Measurements from ENCODE around the gene MUC5AC.

Gene MUC5AC

DNA sequence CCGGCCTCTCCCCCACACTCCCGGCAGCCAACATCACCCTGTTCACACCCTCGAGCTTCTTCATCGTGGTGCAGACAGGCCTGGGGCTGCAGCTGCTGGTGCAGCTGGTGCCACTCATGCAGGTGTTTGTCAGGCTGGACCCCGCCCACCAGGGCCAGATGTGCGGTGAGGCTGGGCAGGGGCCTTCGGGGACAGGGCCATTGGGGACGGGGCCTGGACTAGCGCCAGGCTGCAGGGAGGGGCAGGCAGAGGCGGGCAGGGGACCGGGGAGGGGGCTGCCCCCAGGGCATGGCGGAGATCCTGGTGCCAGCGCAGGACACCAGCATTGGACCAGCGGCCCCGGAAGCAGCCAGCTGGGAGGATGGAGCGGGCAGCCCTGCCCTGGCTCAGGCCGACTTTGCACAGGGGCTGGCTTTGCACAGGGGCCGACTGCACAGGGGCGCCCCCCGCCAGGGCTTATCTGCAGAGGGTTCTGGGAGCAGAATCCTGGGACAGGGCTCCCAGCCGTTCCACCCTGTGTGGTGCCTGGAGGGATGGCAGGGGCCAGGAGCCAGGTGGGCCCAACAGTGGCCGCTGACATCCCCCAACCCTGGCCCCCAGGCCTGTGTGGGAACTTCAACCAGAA is 73.8 kb downstream of the MUC5AC start:
- no peak for DNase-seq (ENCODE audit: low spot score in 2 of 2)
- H3K27me3 Mint-ChIP-seq: no peaks in the 10 kb centered on the region
- peaks cover 1% of the 10 kb centered on the region for H3K36me3 Mint-ChIP-seq (ENCODE audit: insufficient read depth)
- H3K9me3 Mint-ChIP-seq: no peaks in the 10 kb centered on the region
- no peak overlapping the region for H3K4me3 Mint-ChIP-seq
- no peaks in the 10 kb centered on the region for H3K4me1 Mint-ChIP-seq
- no peak for ATAC-seq (replicated peaks; ENCODE audit: extremely low read depth, poor library complexity, severe bottlenecking)
- no peak overlapping the region for H3K27ac Mint-ChIP-seq (ENCODE audit: low read depth)

DNA sequence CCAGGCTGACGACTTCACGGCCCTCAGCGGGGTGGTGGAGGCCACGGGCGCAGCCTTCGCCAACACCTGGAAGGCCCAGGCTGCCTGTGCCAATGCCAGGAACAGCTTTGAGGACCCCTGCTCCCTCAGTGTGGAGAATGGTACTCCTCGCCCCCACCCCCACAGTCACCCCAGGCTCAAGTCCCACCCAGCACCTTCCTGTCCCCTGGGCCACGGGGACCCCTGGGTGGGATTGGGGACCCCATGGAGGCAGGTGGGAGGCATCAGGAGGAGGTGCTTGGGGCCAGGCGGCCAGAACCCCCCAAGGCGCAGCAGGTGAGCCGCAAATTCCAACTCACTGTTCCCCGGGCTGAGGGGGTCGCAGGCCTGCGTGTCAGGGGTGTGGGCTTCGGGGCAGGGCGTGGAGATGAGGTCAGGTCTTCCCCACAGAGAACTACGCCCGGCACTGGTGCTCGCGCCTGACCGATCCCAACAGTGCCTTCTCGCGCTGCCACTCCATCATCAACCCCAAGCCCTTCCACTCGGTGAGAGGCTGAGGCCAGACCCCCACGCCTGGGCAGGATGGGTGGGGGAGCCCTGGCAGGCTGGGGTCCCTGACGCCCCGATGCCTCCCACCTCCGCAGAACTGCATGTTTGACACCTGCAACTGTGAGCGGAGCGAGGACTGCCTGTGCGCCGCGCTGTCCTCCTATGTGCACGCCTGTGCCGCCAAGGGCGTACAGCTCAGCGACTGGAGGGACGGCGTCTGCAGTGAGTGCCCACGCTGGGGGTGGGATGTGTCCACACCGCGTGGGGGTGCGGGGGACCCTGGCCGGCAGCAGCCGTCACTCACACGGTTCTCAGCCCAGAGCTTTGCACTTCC is 74.5 kb downstream of the MUC5AC start:
- no peak overlapping the region for H3K4me3 Mint-ChIP-seq

GRCh38 chr11:1232883-1233321 is 75.1 kb downstream of the MUC5AC start:
- no peaks in the 10 kb centered on the region for H3K36me3 Mint-ChIP-seq (ENCODE audit: insufficient read depth)
- no peaks in the 10 kb centered on the region for H3K9me3 Mint-ChIP-seq
- H3K4me1 Mint-ChIP-seq: no peaks in the 10 kb centered on the region
- no peak overlapping the region for H3K4me3 Mint-ChIP-seq
- ATAC-seq (replicated peaks; ENCODE audit: extremely low read depth, poor library complexity, severe bottlenecking) (no peak), DNase-seq (ENCODE audit: low spot score in 2 of 2) (no peak)
- H3K27me3 Mint-ChIP-seq: no peaks in the 10 kb centered on the region
- no peak overlapping the region for H3K27ac Mint-ChIP-seq (ENCODE audit: low read depth)

More for the DNA sequence above, 74.5 kb downstream of the MUC5AC start:
- ATAC-seq (replicated peaks; ENCODE audit: extremely low read depth, poor library complexity, severe bottlenecking): no peak
- H3K27me3 Mint-ChIP-seq: no peaks in the 10 kb centered on the region
- no peak overlapping the region for H3K27ac Mint-ChIP-seq (ENCODE audit: low read depth)
- DNase-seq (ENCODE audit: low spot score in 2 of 2): no peak
- H3K36me3 Mint-ChIP-seq (ENCODE audit: insufficient read depth): no peaks in the 10 kb centered on the region
- H3K9me3 Mint-ChIP-seq: no peaks in the 10 kb centered on the region
- H3K4me1 Mint-ChIP-seq: no peaks in the 10 kb centered on the region

DNA sequence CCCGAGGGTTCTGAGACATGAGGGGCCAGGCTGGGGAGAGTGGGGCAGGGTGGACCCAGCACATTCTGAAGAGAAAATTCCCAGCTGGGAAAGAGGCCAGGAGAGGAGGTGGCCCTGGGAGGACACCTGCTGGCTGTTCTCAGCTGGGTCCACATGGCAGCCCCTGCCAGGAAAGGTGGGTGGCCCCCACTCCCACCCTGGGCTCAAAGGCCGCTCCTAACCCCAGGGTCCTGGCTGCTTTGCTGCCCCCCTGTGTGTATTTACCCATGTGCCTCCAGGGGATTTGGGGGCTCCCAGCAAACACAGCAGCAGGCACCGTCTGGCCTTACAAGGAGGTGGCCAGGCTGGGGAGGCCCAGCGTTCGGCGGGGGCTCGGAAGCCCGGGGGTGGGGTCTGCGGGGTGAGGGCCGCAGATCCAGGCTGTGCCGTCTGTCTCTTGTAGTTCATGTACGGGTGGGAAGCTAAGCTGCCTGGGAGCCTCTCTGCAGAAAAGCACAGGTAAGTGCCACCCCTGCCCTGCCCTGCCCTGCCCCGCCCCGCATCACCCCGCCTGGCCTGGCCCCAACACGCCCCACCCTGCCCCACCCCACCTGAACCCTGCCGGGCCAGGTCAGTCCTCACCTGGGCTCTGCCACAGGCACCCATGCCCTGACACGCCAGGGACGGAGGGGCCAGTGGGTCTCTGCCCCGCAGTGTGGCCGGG is 75.7 kb downstream of the MUC5AC start:
- ATAC-seq (replicated peaks; ENCODE audit: extremely low read depth, poor library complexity, severe bottlenecking) (no peak), DNase-seq (ENCODE audit: low spot score in 2 of 2) (no peak)
- Mint-ChIP-seq H3K4me1 (no peaks in the 10 kb centered on the region), H3K36me3 (ENCODE audit: insufficient read depth) (no peaks in the 10 kb centered on the region), H3K4me3 (no peak overlapping the region), H3K9me3 (no peaks in the 10 kb centered on the region), H3K27ac (ENCODE audit: low read depth) (no peak overlapping the region), H3K27me3 (no peaks in the 10 kb centered on the region)

DNA sequence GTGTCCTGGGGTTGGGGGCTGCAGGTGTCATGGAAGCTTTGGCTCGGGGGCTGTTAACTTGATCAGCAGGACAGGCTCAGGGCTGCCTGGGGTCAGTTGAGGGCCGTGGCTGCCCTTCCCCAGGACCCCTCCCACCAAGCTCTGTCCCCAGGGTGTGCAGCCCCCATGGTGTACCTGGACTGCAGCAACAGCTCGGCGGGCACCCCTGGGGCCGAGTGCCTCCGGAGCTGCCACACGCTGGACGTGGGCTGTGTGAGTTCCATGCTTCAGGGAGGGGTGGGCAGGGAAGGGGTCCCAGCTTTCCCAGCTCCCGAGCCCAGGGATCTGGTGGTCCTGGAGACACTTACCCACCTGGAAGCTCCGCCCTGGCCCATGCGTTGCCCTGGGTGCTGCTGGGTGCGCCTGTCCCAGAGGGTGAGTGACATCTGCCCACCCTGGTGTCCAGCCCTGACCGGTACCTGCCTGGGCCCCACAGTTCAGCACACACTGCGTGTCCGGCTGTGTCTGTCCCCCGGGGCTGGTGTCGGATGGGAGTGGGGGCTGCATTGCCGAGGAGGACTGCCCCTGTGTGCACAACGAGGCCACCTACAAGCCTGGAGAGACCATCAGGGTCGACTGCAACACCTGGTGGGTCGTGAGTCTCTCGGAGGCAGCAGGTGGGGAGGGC is 76.4 kb downstream of the MUC5AC start:
- no peaks in the 10 kb centered on the region for H3K27me3 Mint-ChIP-seq
- ATAC-seq (replicated peaks; ENCODE audit: extremely low read depth, poor library complexity, severe bottlenecking) (no peak), DNase-seq (ENCODE audit: low spot score in 2 of 2) (no peak)
- no peaks in the 10 kb centered on the region for H3K36me3 Mint-ChIP-seq (ENCODE audit: insufficient read depth)
- no peak overlapping the region for H3K27ac Mint-ChIP-seq (ENCODE audit: low read depth)
- no peak overlapping the region for H3K4me3 Mint-ChIP-seq
- no peaks in the 10 kb centered on the region for H3K9me3 Mint-ChIP-seq
- H3K4me1 Mint-ChIP-seq: no peaks in the 10 kb centered on the region

DNA sequence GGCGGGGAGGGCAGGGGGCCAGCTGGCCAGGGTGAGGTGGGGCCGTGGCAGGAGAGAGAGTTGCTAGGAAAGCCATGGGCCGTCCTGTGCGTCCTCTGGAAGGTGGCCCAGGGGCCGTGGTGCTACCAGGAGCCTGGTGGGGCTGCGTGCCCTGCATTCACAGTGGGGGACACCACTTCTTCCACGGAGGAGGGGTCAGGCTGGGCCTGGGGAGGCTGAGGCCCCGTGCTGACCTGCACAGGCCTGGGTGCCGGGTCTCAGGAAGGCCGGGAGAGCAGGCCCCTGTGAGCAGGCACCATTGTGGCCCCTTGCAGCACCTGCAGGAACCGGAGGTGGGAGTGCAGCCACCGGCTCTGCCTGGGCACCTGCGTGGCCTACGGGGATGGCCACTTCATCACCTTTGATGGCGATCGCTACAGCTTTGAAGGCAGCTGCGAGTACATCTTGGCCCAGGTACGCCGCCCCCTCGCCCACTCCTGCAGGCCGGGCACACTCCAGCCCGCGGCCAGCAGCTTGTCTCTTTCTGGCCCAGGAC is 77.1 kb downstream of the MUC5AC start:
- Mint-ChIP-seq H3K27me3 (no peaks in the 10 kb centered on the region), H3K9me3 (no peaks in the 10 kb centered on the region), H3K27ac (ENCODE audit: low read depth) (no peak overlapping the region), H3K4me1 (no peaks in the 10 kb centered on the region), H3K4me3 (no peak overlapping the region), H3K36me3 (ENCODE audit: insufficient read depth) (no peaks in the 10 kb centered on the region)
- ATAC-seq (replicated peaks; ENCODE audit: extremely low read depth, poor library complexity, severe bottlenecking) (no peak), DNase-seq (ENCODE audit: low spot score in 2 of 2) (no peak)

DNA sequence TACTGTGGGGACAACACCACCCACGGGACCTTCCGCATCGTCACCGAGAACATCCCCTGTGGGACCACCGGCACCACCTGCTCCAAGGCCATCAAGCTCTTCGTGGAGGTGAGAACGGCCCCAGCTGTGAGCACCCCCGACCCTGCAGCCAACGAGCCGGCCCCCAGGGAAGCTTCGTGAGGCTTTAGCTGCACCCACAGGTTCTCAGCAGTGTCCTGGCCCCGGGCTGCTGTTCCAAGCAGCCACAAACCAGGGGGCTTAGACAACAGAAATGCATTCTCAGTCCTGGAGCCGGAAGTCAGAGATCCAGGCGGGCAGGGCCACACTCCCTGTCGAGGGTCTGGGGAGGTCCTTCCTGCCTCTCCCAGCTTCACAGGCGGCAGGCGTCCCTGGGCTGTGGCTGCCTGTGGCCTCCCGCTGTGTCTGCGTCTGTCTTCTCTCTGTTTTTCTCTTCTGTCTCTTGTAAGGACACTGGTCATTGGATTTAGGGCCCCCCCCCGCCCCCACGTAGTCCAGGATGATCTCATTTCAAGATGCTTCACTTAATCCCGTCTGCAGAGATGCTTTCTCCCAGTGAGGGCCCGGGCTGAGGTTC is 77.7 kb downstream of the MUC5AC start:
- no peaks in the 10 kb centered on the region for H3K27me3 Mint-ChIP-seq
- no peaks in the 10 kb centered on the region for H3K36me3 Mint-ChIP-seq (ENCODE audit: insufficient read depth)
- no peaks in the 10 kb centered on the region for H3K9me3 Mint-ChIP-seq
- H3K4me1 Mint-ChIP-seq: no peaks in the 10 kb centered on the region
- ATAC-seq (replicated peaks; ENCODE audit: extremely low read depth, poor library complexity, severe bottlenecking) (no peak), DNase-seq (ENCODE audit: low spot score in 2 of 2) (no peak)
- H3K27ac Mint-ChIP-seq (ENCODE audit: low read depth): no peak overlapping the region
- no peak overlapping the region for H3K4me3 Mint-ChIP-seq

- Mint-ChIP-seq H3K4me3 (no peak overlapping the region), H3K27ac (ENCODE audit: low read depth) (no peak overlapping the region), H3K27me3 (no peaks in the 10 kb centered on the region), H3K9me3 (no peaks in the 10 kb centered on the region), H3K4me1 (no peaks in the 10 kb centered on the region), H3K36me3 (ENCODE audit: insufficient read depth) (no peaks in the 10 kb centered on the region)
- ATAC-seq (replicated peaks; ENCODE audit: extremely low read depth, poor library complexity, severe bottlenecking): no peak
- no peak for DNase-seq (ENCODE audit: low spot score in 2 of 2)
Observed at GRCh38 chr11:1235901-1236315, 78.2 kb downstream of the MUC5AC start.

DNA sequence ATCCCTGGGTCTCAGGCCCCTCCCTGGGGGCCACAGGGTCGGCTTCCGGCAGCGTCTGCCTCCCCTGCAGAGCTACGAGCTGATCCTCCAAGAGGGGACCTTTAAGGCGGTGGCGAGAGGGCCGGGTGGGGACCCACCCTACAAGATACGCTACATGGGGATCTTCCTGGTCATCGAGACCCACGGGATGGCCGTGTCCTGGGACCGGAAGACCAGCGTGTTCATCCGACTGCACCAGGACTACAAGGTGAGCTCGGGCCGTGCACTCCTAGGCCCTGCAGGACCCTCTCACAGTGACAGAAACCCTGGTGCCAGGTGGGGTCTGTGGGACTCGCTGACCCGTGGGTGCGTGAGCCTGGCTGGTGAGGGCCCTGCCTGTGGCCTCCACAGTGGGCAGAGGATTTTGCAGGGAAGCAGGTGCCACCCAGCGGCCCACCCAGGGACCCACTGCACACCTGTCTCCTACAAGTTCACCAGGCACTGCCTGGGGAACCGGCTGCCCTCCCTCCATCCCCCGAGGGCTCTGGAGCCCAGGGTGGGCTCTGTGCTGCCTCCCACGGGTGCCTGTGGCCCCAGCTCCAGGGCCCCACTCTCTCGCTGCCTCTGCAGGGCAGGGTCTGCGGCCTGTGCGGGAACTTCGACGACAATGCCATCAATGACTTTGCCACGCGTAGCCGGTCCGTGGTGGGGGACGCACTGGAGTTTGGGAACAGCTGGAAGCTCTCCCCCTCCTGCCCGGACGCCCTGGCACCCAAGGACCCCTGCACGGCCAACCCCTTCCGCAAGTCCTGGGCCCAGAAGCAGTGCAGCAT is 78.8 kb downstream of the MUC5AC start:
- Mint-ChIP-seq H3K27ac (ENCODE audit: low read depth) (no peak overlapping the region), H3K4me1 (no peaks in the 10 kb centered on the region), H3K4me3 (no peak overlapping the region), H3K27me3 (no peaks in the 10 kb centered on the region), H3K9me3 (no peaks in the 10 kb centered on the region), H3K36me3 (ENCODE audit: insufficient read depth) (no peaks in the 10 kb centered on the region)
- ATAC-seq (replicated peaks; ENCODE audit: extremely low read depth, poor library complexity, severe bottlenecking) (no peak), DNase-seq (ENCODE audit: low spot score in 2 of 2) (no peak)

GRCh38 chr11:1237128-1237580 is 79.4 kb downstream of the MUC5AC start:
- no peaks in the 10 kb centered on the region for H3K4me1 Mint-ChIP-seq
- DNase-seq (ENCODE audit: low spot score in 2 of 2): no peak

DNA sequence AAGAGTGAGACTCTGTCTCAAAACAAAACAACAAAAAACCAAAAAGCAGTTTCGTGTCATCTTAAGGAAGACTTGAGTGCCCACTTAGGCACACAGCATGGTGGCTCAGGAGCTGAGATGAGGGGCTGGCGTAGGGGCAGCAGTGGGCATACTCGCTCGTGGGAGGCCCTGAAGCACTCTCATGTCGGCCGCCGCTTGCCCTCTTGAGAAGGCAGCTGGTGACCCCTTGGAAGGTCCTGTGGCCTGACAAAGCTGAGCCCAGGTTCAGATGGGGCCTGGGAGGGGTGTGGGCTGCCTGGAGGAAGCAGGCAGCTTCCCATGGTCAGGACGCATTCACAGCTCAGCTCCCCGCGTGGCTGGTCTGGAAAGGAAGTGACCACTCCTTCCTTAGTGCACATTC is 80.1 kb downstream of the MUC5AC start:
- Mint-ChIP-seq H3K9me3 (no peaks in the 10 kb centered on the region), H3K27me3 (no peaks in the 10 kb centered on the region), H3K36me3 (ENCODE audit: insufficient read depth) (no peaks in the 10 kb centered on the region), H3K27ac (ENCODE audit: low read depth) (no peak overlapping the region), H3K4me3 (no peak overlapping the region), H3K4me1 (no peaks in the 10 kb centered on the region)
- ATAC-seq (replicated peaks; ENCODE audit: extremely low read depth, poor library complexity, severe bottlenecking) (no peak), DNase-seq (ENCODE audit: low spot score in 2 of 2) (no peak)

More at GRCh38 chr11:1237128-1237580, 79.4 kb downstream of the MUC5AC start:
- Mint-ChIP-seq H3K36me3 (ENCODE audit: insufficient read depth) (no peaks in the 10 kb centered on the region), H3K27me3 (no peaks in the 10 kb centered on the region), H3K4me3 (no peak overlapping the region), H3K27ac (ENCODE audit: low read depth) (no peak overlapping the region), H3K9me3 (no peaks in the 10 kb centered on the region)
- no peak for ATAC-seq (replicated peaks; ENCODE audit: extremely low read depth, poor library complexity, severe bottlenecking)
